SU-DHL-6 (cell line): ENCODE results near the gene CTNNA2.

Experiments
- EZH2phosphoT487 ChIP-seq: fragments of 200-600 bp; sonication (generic), shearing (Covaris generic); conservative IDR thresholded peaks from 2 replicates; pipeline ENCODE4 v1.6.1; 2018; ENCODE audit warnings: mild to moderate bottlenecking, antibody characterized with exemption, low read length, moderate library complexity, mixed read lengths
- TF ChIP-seq, protein P1 (sequence below): fragments of 200-600 bp; sonication (generic); IDR thresholded peaks from one replicate; pipeline ENCODE4 v1.5.1; 2017; ENCODE audit warnings: antibody characterized with exemption, mild to moderate bottlenecking, low read length, moderate library complexity; ENCODE audit not compliant: insufficient read depth, poor library complexity, severe bottlenecking

DNA sequence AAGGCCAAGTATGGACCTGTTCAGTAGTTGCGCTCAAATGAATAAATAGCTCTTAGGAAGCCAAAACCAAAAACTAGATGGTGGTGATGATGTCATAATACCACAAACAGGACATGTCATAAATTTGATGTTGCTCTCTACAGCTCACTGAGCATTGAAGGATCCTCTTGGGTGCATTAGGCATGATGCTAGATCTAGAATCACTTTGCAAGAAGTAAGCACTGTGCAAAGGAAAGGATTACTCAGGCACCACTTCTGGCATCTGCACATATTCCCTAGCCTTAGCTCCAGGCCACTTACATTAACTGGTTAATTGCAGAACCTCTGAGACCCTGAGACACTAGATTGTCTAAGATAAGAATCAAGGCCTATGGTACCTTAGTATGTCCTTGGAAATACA is 733.7 kb downstream of the CTNNA2 start:
- no peak for TF ChIP-seq EZH2phosphoT487
- TF ChIP-seq, protein P1, sequence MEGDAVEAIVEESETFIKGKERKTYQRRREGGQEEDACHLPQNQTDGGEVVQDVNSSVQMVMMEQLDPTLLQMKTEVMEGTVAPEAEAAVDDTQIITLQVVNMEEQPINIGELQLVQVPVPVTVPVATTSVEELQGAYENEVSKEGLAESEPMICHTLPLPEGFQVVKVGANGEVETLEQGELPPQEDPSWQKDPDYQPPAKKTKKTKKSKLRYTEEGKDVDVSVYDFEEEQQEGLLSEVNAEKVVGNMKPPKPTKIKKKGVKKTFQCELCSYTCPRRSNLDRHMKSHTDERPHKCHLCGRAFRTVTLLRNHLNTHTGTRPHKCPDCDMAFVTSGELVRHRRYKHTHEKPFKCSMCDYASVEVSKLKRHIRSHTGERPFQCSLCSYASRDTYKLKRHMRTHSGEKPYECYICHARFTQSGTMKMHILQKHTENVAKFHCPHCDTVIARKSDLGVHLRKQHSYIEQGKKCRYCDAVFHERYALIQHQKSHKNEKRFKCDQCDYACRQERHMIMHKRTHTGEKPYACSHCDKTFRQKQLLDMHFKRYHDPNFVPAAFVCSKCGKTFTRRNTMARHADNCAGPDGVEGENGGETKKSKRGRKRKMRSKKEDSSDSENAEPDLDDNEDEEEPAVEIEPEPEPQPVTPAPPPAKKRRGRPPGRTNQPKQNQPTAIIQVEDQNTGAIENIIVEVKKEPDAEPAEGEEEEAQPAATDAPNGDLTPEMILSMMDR = no peak
